Measurements from ENCODE around the gene ANO6.

Gene ANO6

GRCh38 chr12:45278447-45278846, 62.6 kb downstream of the ANO6 start:
- H3K36me3 Mint-ChIP-seq, result peaks cover 8% of the 10 kb centered on the region

GRCh38 chr12:45279931-45280830, 64.3 kb downstream of the ANO6 start:
- no peak overlapping the region for H3K27ac Mint-ChIP-seq
- no peak for DNase-seq (ENCODE audit: low spot score in 2 of 2)
- ATAC-seq, result no peak

More at GRCh38 chr12:45278447-45278846, 62.6 kb downstream of the ANO6 start:
- H3K4me3 Mint-ChIP-seq, result no peak overlapping the region
- peak overlapping the region; percentile 11 for H3K27ac Mint-ChIP-seq
- DNase-seq (ENCODE audit: low spot score in 2 of 2), result no peak
- ATAC-seq, result no peak
- peaks cover 21% of the 10 kb centered on the region for H3K4me1 Mint-ChIP-seq
- peaks cover 3% of the 10 kb centered on the region for H3K9me3 Mint-ChIP-seq

GRCh38 chr12:45281994-45282393, 66.1 kb downstream of the ANO6 start:
- Mint-ChIP-seq H3K4me3 (no peak overlapping the region), H3K9me3 (peaks cover 3% of the 10 kb centered on the region), H3K36me3 (peaks cover 8% of the 10 kb centered on the region), H3K4me1 (peaks cover 21% of the 10 kb centered on the region), H3K27ac (no peak overlapping the region)
- no peak for DNase-seq (ENCODE audit: low spot score in 2 of 2)
- no peak for ATAC-seq

More at GRCh38 chr12:45279931-45280830, 64.3 kb downstream of the ANO6 start:
- Mint-ChIP-seq H3K36me3 (peaks cover 8% of the 10 kb centered on the region), H3K4me1 (peaks cover 21% of the 10 kb centered on the region), H3K9me3 (peaks cover 3% of the 10 kb centered on the region), H3K4me3 (no peak overlapping the region)

GRCh38 chr12:45282411-45282810, 66.5 kb downstream of the ANO6 start:
- peaks cover 8% of the 10 kb centered on the region for H3K36me3 Mint-ChIP-seq
- DNase-seq (ENCODE audit: low spot score in 2 of 2) (no peak), ATAC-seq (no peak)
- H3K9me3 Mint-ChIP-seq, result peaks cover 3% of the 10 kb centered on the region
- H3K4me1 Mint-ChIP-seq, result peaks cover 24% of the 10 kb centered on the region
- H3K27ac Mint-ChIP-seq, result no peak overlapping the region
- no peak overlapping the region for H3K4me3 Mint-ChIP-seq

GRCh38 chr12:45284096-45284901, 68.4 kb downstream of the ANO6 start:
- H3K36me3 Mint-ChIP-seq, result peaks cover 8% of the 10 kb centered on the region
- DNase-seq (ENCODE audit: low spot score in 2 of 2) (no peak), ATAC-seq (no peak)
- H3K9me3 Mint-ChIP-seq, result no peaks in the 10 kb centered on the region
- H3K4me3 Mint-ChIP-seq, result no peak overlapping the region
- H3K27ac Mint-ChIP-seq, result no peak overlapping the region
- H3K4me1 Mint-ChIP-seq, result peaks cover 20% of the 10 kb centered on the region

GRCh38 chr12:45285717-45286116, 69.8 kb downstream of the ANO6 start:
- no peaks in the 10 kb centered on the region for H3K9me3 Mint-ChIP-seq
- H3K4me3 Mint-ChIP-seq, result no peak overlapping the region
- ATAC-seq (no peak), DNase-seq (ENCODE audit: low spot score in 2 of 2) (no peak)
- no peak overlapping the region for H3K27ac Mint-ChIP-seq
- peaks cover 20% of the 10 kb centered on the region for H3K4me1 Mint-ChIP-seq
- H3K36me3 Mint-ChIP-seq, result peaks cover 10% of the 10 kb centered on the region

- Mint-ChIP-seq H3K36me3 (peaks cover 15% of the 10 kb centered on the region), H3K4me1 (peaks cover 18% of the 10 kb centered on the region), H3K4me3 (no peak overlapping the region), H3K27ac (no peak overlapping the region), H3K9me3 (no peaks in the 10 kb centered on the region)
- no peak for DNase-seq (ENCODE audit: low spot score in 2 of 2)
- no peak for ATAC-seq
Measured at GRCh38 chr12:45286621-45287020, 70.7 kb downstream of the ANO6 start.

- ATAC-seq (no peak), DNase-seq (ENCODE audit: low spot score in 2 of 2) (no peak)
- H3K27ac Mint-ChIP-seq, result no peak overlapping the region
- H3K4me3 Mint-ChIP-seq, result no peak overlapping the region
- H3K9me3 Mint-ChIP-seq, result no peaks in the 10 kb centered on the region
- H3K4me1 Mint-ChIP-seq, result peaks cover 12% of the 10 kb centered on the region
- H3K36me3 Mint-ChIP-seq, result peaks cover 7% of the 10 kb centered on the region
Measured at GRCh38 chr12:45289245-45290215, 73.6 kb downstream of the ANO6 start.

GRCh38 chr12:45290216-45290605, 74.3 kb downstream of the ANO6 start:
- Mint-ChIP-seq H3K9me3 (no peaks in the 10 kb centered on the region), H3K4me3 (no peak overlapping the region), H3K36me3 (peaks cover 7% of the 10 kb centered on the region), H3K4me1 (peaks cover 15% of the 10 kb centered on the region), H3K27ac (no peak overlapping the region)
- DNase-seq (ENCODE audit: low spot score in 2 of 2) (no peak), ATAC-seq (no peak)

GRCh38 chr12:45291518-45291917, 75.6 kb downstream of the ANO6 start:
- Mint-ChIP-seq H3K9me3 (no peaks in the 10 kb centered on the region), H3K4me1 (peaks cover 17% of the 10 kb centered on the region), H3K4me3 (no peak overlapping the region), H3K27ac (no peak overlapping the region), H3K36me3 (peaks cover 7% of the 10 kb centered on the region)
- DNase-seq (ENCODE audit: low spot score in 2 of 2) (no peak), ATAC-seq (no peak)

GRCh38 chr12:45292486-45293195, 76.7 kb downstream of the ANO6 start:
- no peak for ATAC-seq
- DNase-seq (ENCODE audit: low spot score in 2 of 2), result no peak
- peaks cover 7% of the 10 kb centered on the region for H3K36me3 Mint-ChIP-seq
- no peak overlapping the region for H3K27ac Mint-ChIP-seq
- H3K4me1 Mint-ChIP-seq, result peaks cover 12% of the 10 kb centered on the region
- no peak overlapping the region for H3K4me3 Mint-ChIP-seq
- H3K9me3 Mint-ChIP-seq, result no peaks in the 10 kb centered on the region

GRCh38 chr12:45294906-45295305, 79.0 kb downstream of the ANO6 start:
- no peak for DNase-seq (ENCODE audit: low spot score in 2 of 2)
- H3K36me3 Mint-ChIP-seq, result peaks cover 7% of the 10 kb centered on the region
- H3K9me3 Mint-ChIP-seq, result no peaks in the 10 kb centered on the region
- no peak for ATAC-seq
- H3K4me1 Mint-ChIP-seq, result peaks cover 12% of the 10 kb centered on the region
- H3K27ac Mint-ChIP-seq, result no peak overlapping the region
- H3K4me3 Mint-ChIP-seq, result no peak overlapping the region

- ATAC-seq (no peak), DNase-seq (ENCODE audit: low spot score in 2 of 2) (no peak)
- Mint-ChIP-seq H3K4me3 (no peak overlapping the region), H3K27ac (no peak overlapping the region), H3K9me3 (no peaks in the 10 kb centered on the region), H3K4me1 (peaks cover 12% of the 10 kb centered on the region), H3K36me3 (peaks cover 2% of the 10 kb centered on the region)
Measured at GRCh38 chr12:45296046-45296586, 80.2 kb downstream of the ANO6 start.

GRCh38 chr12:45298047-45298446, 82.2 kb downstream of the ANO6 start:
- DNase-seq (ENCODE audit: low spot score in 2 of 2) (no peak), ATAC-seq (no peak)
- H3K9me3 Mint-ChIP-seq, result no peaks in the 10 kb centered on the region
- H3K4me3 Mint-ChIP-seq, result no peak overlapping the region
- no peak overlapping the region for H3K27ac Mint-ChIP-seq
- H3K36me3 Mint-ChIP-seq, result no peaks in the 10 kb centered on the region
- peaks cover 5% of the 10 kb centered on the region for H3K4me1 Mint-ChIP-seq

All from stimulated activated effector memory CD8-positive, alpha-beta T cell treated with anti-CD3 and anti-CD28 coated beads, Interleukin-12 subunit alpha, Interleukin-12 subunit beta, amount 100 ng/mL, for 72 hours (primary cell).